Adrenal gland (tissue), 12 donors: Measurements from ENCODE around the gene DACT1. TPM values are rescaled to one million over a fixed set of nuclear protein-coding genes. Genes with fewer than 3 reads are reported as not detected.

Experiments used
- DNase-seq, 7 donors: peaks; one replicate each; pipeline ENCODE4 v3.0.0-alpha.2; 2019 to 2020
- H3K27ac ChIP-seq, 5 donors: fragments of 200-600 bp; sonication (generic) in 4 of 5; 1 replicate in 3 of 5; 2 replicates in 2 of 5; pipeline versions ENCODE4 v1.5.1 to v1.8.0; 2016 to 2020; ENCODE audit warnings: mild to moderate bottlenecking in 1 of 5
- H3K27me3 ChIP-seq: fragments of 200-600 bp; 2 replicates; pipeline ENCODE4 v1.8.0; 2021
- H3K36me3 ChIP-seq, 2 donors: fragments of 200-600 bp; replicated peaks in 1 of 2; 1 replicate in 1 of 2; 2 replicates in 1 of 2; pipeline versions ENCODE4 v1.5.1 to v1.8.0; 2018 to 2022
- H3K4me1 ChIP-seq, 2 donors: fragments of 200-600 bp; replicated peaks in 1 of 2; 1 replicate in 1 of 2; 2 replicates in 1 of 2; pipeline versions ENCODE4 v1.5.1 to v1.8.0; 2018 to 2021
- H3K4me3 ChIP-seq, 4 donors: fragments of 200-600 bp; sonication (generic) in 3 of 4; one replicate each; pipeline ENCODE4 v1.5.1; 2016 to 2018
- H3K9me3 ChIP-seq, 3 donors: fragments of 200-600 bp; sonication (generic) in 1 of 3; replicated peaks in 1 of 3; 1 replicate in 2 of 3; 2 replicates in 1 of 3; pipeline versions ENCODE4 v1.5.1 to v1.8.0; 2016 to 2021
- CTCF ChIP-seq, 6 experiments: fragments of 450-650 bp in 4 of 6; fragments of 200-600 bp in 2 of 6; sonication (generic) in 1 of 6; IDR thresholded peaks; 1 replicate in 5 of 6; 2 replicates in 1 of 6; pipeline versions ENCODE4 v1.5.1 to v1.8.0; 2016 to 2021; ENCODE audit warnings: antibody characterized with exemption in 6 of 6, mild to moderate bottlenecking in 2 of 6, moderate library complexity in 1 of 6
- POLR2A ChIP-seq, 2 donors: fragments of 450-650 bp; IDR thresholded peaks; one replicate each; pipeline ENCODE4 v1.6.1; 2017; ENCODE audit warnings: antibody characterized with exemption in 2 of 2, mild to moderate bottlenecking in 2 of 2, moderate library complexity in 1 of 2
- WGBS, 4 donors: extraction: QIAGEN DNeasy Blood & Tissue Kit in 2 of 4; methylation state at CpG; one replicate each; pipeline versions ENCODE4 v1.1.5 to v1.1.7; 2013 to 2017; 5-methylcytosine and 5-hydroxymethylcytosine counted together
- intact Hi-C, 2 donors: fragments of 100-400 bp; cut with DNase I; formaldehyde crosslinking; loops; one replicate each; pipeline versions ENCODE4 v1.14.1 to v1.15.0; 2022 to 2023
- polyA plus RNA-seq, 3 donors: library from polyadenylated mRNA; stranded (reverse); fragments of 200-250 nt in 2 of 3; fragments of 350-450 nt in 1 of 3; fragmentation: Illumina TruSeq in 1 of 3; extraction: RNeasy Lipid Tissue Mini Kit (QIAGEN cat#74804) in 1 of 3; gene quantifications; one replicate each; pipeline ENCODE4 v1.2.3, GENCODE V29; 2013 to 2014
- total RNA-seq, 9 donors: library from RNA; depleted of rRNA in 4 of 9; stranded (reverse); fragments of >200 nt in 4 of 9; fragments of 120-200 nt in 1 of 9; fragmentation: NEBNext Ultra II Directional in 1 of 9; extraction: Animal tissue kit (Norgen Biotek cat#: 25700) in 1 of 9; gene quantifications; one replicate each; pipeline versions ENCODE4 v1.1.0 to v1.2.4, GENCODE V29; 2013 to 2023
- donor health status: healthy with polysubstance abuse.
- donor health status: Bipolar disorder and iron deficiency.
- donor health status: DM: yes; HTN: yes; CAD: no.
- donor health status: DM: no; HTN: no; CAD: no.
- donor health status: DM: no; HTN: no; CAD: no.
- donor health status: DM: yes; HTN: yes; CAD: no.

DACT1 gene
- total and polyA plus RNA-seq, 12 donors, result 2.9 to 32.1 (median 11.2) TPM

GRCh38 chr14:58662018-58662417 is 24.3 kb downstream of the DACT1 start:
- TF ChIP-seq CTCF (IDR thresholded peaks at IDR 0.05) (no peak), POLR2A (IDR thresholded peaks at IDR 0.05) (no peak)
- no peak for DNase-seq
- Histone ChIP-seq H3K4me1 (no peaks in the 10 kb centered on the region), H3K27me3 (no peaks in the 10 kb centered on the region), H3K36me3 (no peaks in the 10 kb centered on the region), H3K9me3 (no peaks in the 10 kb centered on the region), H3K27ac (no peak overlapping the region), H3K4me3 (no peak overlapping the region)
- WGBS, 4 donors, result 48 to 68% (median 55%) methylated on average over 1 of the region's 1 CpG
- intact Hi-C loops, result no loop called here

- no peak for DNase-seq
- Histone ChIP-seq H3K4me3 (no peak overlapping the region), H3K27ac (no peak overlapping the region), H3K9me3 (no peaks in the 10 kb centered on the region), H3K4me1 (no peaks in the 10 kb centered on the region), H3K36me3 (no peaks in the 10 kb centered on the region), H3K27me3 (no peaks in the 10 kb centered on the region)
- intact Hi-C loops, result no loop called here
- no peak for TF ChIP-seq POLR2A (IDR thresholded peaks at IDR 0.05)
- no peak for TF ChIP-seq CTCF (IDR thresholded peaks at IDR 0.05)
- 73 to 88% (median 84%) methylated on average over 2 of the region's 2 CpGs for WGBS, 4 donors
These were observed 25.0 kb downstream of the DACT1 start for GRCh38 chr14:58662759-58663158.

- no peak for TF ChIP-seq POLR2A (IDR thresholded peaks at IDR 0.05)
- TF ChIP-seq CTCF (IDR thresholded peaks at IDR 0.05), result no peak
- H3K36me3 ChIP-seq, result no peaks in the 10 kb centered on the region
- peak overlapping the region in 1 of 5 donors; percentile 16 for H3K27ac ChIP-seq
- no peaks in the 10 kb centered on the region for H3K27me3 ChIP-seq
- no peak overlapping the region for H3K4me3 ChIP-seq
- intact Hi-C loops, result no loop called here
- no peaks in the 10 kb centered on the region for H3K4me1 ChIP-seq
- 45 to 62% (median 59%) methylated on average over 2 of the region's 2 CpGs for WGBS, 4 donors
- DNase-seq, result no peak
- H3K9me3 ChIP-seq, result no peaks in the 10 kb centered on the region
These were observed 25.8 kb downstream of the DACT1 start for GRCh38 chr14:58663494-58664111.

- Histone ChIP-seq H3K36me3 (no peaks in the 10 kb centered on the region), H3K27ac (no peak overlapping the region), H3K9me3 (no peaks in the 10 kb centered on the region), H3K4me3 (no peak overlapping the region), H3K4me1 (no peaks in the 10 kb centered on the region), H3K27me3 (no peaks in the 10 kb centered on the region)
- intact Hi-C loops, result no loop called here
- DNase-seq, result no peak
- no peak for TF ChIP-seq CTCF (IDR thresholded peaks at IDR 0.05)
- TF ChIP-seq POLR2A (IDR thresholded peaks at IDR 0.05), result no peak
- 84 to 100% (median 87%) methylated on average over 3 of the region's 3 CpGs for WGBS, 4 donors
These were observed 28.2 kb downstream of the DACT1 start for GRCh38 chr14:58665773-58666500.
